Small intestine (tissue), 7 donors: Measurements from ENCODE around the gene P4HB. TPM values are rescaled to one million over a fixed set of nuclear protein-coding genes. Genes with fewer than 3 reads are reported as not detected.

Source experiments
- DNase-seq, 2 donors: peaks; one replicate each; pipeline versions ENCODE4 v3.0.0 to v3.0.0-alpha.2; 2013
- FAIRE-seq: peaks from 2 replicates; lab custom pipeline; 2012; peaks lifted over from hg19 to GRCh38; lab: Jason Lieb, UNC
- H3K27ac ChIP-seq, 3 donors: one replicate each; pipeline ENCODE4 v1.5.1; 2013; ENCODE audit warnings: low read length in 2 of 3, mild to moderate bottlenecking in 2 of 3, control low read depth in 1 of 3, inconsistent platforms in 1 of 3, low read depth in 1 of 3, moderate library complexity in 1 of 3
- H3K27me3 ChIP-seq, 3 donors: one replicate each; pipeline ENCODE4 v1.6.1; 2013; ENCODE audit warnings: low read length in 3 of 3, inconsistent platforms in 1 of 3; ENCODE audit not compliant: control insufficient read depth in 3 of 3, insufficient read depth in 3 of 3
- H3K36me3 ChIP-seq, 3 donors: one replicate each; pipeline ENCODE4 v1.6.1; 2013; ENCODE audit warnings: low read length in 3 of 3, inconsistent platforms in 1 of 3, low read depth in 1 of 3, mild to moderate bottlenecking in 1 of 3, moderate library complexity in 1 of 3; ENCODE audit not compliant: control insufficient read depth in 3 of 3, insufficient read depth in 2 of 3
- H3K4me1 ChIP-seq, 3 donors: one replicate each; pipeline ENCODE4 v1.6.1; 2013; ENCODE audit warnings: low read length in 2 of 3, inconsistent platforms in 1 of 3, low read depth in 1 of 3, mild to moderate bottlenecking in 1 of 3, moderate library complexity in 1 of 3; ENCODE audit not compliant: control insufficient read depth in 3 of 3, insufficient read depth in 2 of 3
- H3K4me3 ChIP-seq, 3 donors: one replicate each; pipeline ENCODE4 v1.5.1; 2013; ENCODE audit warnings: low read length in 3 of 3, control low read depth in 1 of 3, inconsistent platforms in 1 of 3, low read depth in 1 of 3, mild to moderate bottlenecking in 1 of 3, moderate library complexity in 1 of 3
- H3K9me3 ChIP-seq, 2 donors: one replicate each; pipeline ENCODE4 v1.6.1; 2013; ENCODE audit warnings: low read depth in 1 of 2, low read length in 1 of 2; ENCODE audit not compliant: control insufficient read depth in 2 of 2, insufficient read depth in 1 of 2
- WGBS, 3 donors: extraction: QIAGEN DNeasy Blood & Tissue Kit; methylation state at CpG; one replicate each; pipeline ENCODE4 v1.1.7; 2013; 5-methylcytosine and 5-hydroxymethylcytosine counted together
- polyA plus RNA-seq, 4 donors: library from polyadenylated mRNA; stranded (reverse) in 3 of 4; unstranded in 1 of 4; fragments of 200-250 nt in 3 of 4; fragments of 120-200 nt in 1 of 4; gene quantifications; one replicate each; pipeline versions ENCODE4 v1.2.1 to v1.2.3, GENCODE V29; 2013
- donor health status: healthy with polysubstance abuse.
- donor health status: control.
- donor health status: control.
- donor health status: Bipolar disorder and iron deficiency.
- donor health status: healthy.

The P4HB gene
- polyA plus RNA-seq, 4 donors: 792 to 1,191 (median 1,005) TPM

DNA sequence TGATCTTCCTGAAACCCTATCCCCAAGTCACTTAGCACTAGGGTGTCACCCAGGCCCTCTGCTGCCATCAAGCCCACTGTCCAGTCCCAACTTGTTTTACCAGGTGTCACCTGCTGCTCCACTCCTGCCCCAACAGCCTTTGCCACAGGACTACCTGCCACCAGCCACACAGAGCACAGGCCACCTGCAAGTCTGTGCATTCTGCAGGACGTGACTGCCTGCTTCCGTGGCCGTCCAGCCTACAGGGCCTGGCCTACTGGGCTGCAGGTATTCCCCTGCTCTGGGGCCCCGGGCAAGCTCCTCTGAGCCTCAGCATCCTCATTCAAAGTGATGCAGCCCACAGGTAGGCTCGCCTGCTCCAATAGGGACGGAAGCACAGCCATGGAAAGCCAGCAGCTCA lies 30.5 kb downstream of the P4HB start:
- Histone ChIP-seq H3K27me3 (no peaks in the 10 kb centered on the region), H3K36me3 (peaks cover 0 to 27% (median 0%) of the 10 kb centered on the region in 3 donors), H3K4me3 (no peak overlapping the region), H3K4me1 (peaks cover 0 to 26% (median 4%) of the 10 kb centered on the region in 3 donors), H3K9me3 (no peaks in the 10 kb centered on the region), H3K27ac (no peak overlapping the region)
- 88 to 94% (median 92%) methylated on average over 6 of the region's 6 CpGs for WGBS, 3 donors
- FAIRE-seq: no peak
- DNase-seq: no peak

DNA sequence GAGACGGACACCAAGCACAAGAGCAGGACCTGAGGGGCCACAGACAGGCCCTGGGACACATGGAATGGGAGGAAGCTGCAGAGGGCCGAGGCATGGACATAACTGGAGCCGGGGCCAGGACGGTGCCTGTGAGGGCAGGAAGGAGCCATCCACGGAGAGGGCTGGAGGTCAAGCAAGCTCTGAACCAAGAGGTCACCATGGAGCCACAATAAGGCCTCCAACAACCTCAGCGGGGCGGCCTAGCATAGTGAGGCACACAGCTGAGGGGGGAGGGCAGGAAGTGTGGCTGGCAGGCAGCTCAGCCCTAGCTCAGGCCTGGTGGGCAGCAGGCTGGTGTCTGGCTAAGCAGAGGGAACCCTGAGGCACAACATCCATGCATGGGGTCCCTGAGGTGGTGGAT lies 31.7 kb downstream of the P4HB start:
- WGBS, 3 donors: 82 to 88% (median 83%) methylated on average over 7 of the region's 7 CpGs
- Histone ChIP-seq H3K4me3 (no peak overlapping the region), H3K36me3 (peaks cover 0 to 34% (median 3%) of the 10 kb centered on the region in 3 donors), H3K9me3 (no peaks in the 10 kb centered on the region), H3K27ac (no peak overlapping the region), H3K27me3 (no peaks in the 10 kb centered on the region), H3K4me1 (peaks cover 0 to 22% (median 4%) of the 10 kb centered on the region in 3 donors)
- FAIRE-seq (no peak), DNase-seq (no peak)

DNA sequence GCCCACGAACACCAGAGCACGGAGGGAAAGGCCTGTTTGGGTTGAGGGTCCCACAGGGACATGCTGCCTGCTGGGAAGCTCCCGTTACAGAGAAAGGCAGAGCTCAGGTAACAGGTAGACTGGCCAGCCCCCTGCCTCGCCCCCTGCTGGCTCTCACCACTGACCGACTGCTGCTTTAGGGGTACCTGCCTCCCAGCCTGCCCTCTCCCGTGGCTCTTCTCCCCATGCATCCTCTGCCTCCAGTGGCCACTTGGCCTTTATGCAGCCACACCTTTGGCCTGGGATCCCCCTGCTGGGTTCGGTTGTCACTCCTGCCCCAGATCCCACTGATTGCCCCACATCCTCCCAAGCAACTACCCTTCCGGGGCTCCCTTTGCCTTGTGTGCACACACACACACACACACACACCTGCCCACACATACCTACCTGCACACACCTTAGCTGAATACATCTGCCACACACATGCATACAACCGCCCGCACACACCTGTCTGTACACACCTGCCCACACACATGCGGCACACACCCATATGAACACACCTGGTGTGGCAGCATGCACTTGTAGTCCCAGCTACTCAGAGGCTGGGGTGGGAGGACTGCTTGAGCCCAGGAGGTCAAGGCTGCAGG lies 34.4 kb downstream of the P4HB start:
- Histone ChIP-seq H3K27me3 (no peaks in the 10 kb centered on the region), H3K4me1 (peaks cover 0 to 27% (median 5%) of the 10 kb centered on the region in 3 donors), H3K27ac (no peak overlapping the region), H3K36me3 (peaks cover 0 to 52% (median 3%) of the 10 kb centered on the region in 3 donors), H3K9me3 (no peaks in the 10 kb centered on the region), H3K4me3 (no peak overlapping the region)
- FAIRE-seq (no peak), DNase-seq (no peak)
- 68 to 81% (median 76%) methylated on average over 11 of the region's 11 CpGs for WGBS, 3 donors

DNA sequence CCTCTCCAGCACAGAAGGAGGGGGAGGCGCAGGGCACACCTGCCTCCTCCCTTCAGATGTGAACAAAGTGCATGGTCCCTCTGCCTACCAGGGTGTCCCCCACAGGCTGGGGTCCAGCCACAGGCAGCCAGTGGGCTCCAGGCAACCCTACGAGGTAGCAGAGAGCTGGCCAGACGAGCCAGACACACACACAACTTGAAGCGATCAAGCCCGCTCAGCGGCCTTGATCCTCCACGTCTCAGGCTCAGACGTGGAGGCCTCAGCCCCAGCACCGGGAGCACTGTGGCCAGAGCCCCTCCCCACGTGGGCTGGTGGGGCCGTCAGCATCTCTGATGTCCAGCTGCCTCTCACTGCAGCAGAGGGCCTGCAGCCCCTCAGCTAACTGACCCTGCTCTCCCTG lies 35.7 kb downstream of the P4HB start:
- H3K27ac ChIP-seq: no peak overlapping the region
- FAIRE-seq: no peak
- DNase-seq: no peak
- no peak overlapping the region for H3K4me3 ChIP-seq
- H3K36me3 ChIP-seq: peaks cover 0 to 46% (median 3%) of the 10 kb centered on the region in 3 donors
- no peaks in the 10 kb centered on the region for H3K27me3 ChIP-seq
- no peaks in the 10 kb centered on the region for H3K9me3 ChIP-seq
- H3K4me1 ChIP-seq: peaks cover 0 to 27% (median 5%) of the 10 kb centered on the region in 3 donors
- WGBS, 3 donors: 85 to 93% (median 90%) methylated on average over 8 to 11 of the region's 11 CpGs

DNA sequence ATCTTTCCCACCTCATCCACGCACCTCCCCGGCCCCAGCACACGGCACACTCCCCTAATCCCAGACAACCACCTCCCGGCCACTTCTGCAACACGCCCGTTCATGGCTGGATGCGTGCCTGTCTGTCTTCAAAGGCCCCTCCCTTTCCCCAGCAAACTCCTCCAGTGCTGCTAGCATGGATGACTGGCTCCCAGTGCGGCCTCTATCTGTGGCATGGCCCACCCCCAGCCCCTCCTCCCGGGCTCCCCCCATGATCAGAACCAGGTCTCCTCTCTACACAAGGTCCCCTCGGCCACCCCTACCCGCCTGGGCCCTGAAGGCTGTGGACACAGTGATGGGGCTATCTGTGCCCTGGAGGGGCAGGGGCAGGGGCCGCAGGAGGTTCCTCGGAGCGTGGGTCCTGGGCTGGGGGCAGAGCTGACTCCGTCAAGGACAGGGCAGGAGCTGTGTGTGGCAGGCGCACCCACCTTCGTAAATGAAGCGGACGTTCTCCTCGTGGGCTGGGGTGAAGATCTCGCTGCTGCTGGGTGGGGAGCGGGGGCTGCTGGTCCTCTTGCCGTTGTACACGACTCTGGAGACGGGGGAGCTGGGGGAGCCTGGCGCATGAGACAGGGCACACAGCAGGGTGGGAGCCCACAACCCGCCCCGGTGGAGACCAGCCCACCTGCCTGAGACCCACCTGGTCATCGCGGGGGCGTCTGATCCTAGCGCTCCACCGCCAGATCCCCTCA lies 36.4 kb downstream of the P4HB start:
- no peak for DNase-seq
- no peaks in the 10 kb centered on the region for H3K27me3 ChIP-seq
- peaks cover 0 to 27% (median 5%) of the 10 kb centered on the region in 3 donors for H3K4me1 ChIP-seq
- WGBS, 3 donors: 89% methylated on average over 33 of the region's 33 CpGs
- H3K27ac ChIP-seq: no peak overlapping the region
- peaks cover 0 to 43% (median 3%) of the 10 kb centered on the region in 3 donors for H3K36me3 ChIP-seq
- no peaks in the 10 kb centered on the region for H3K9me3 ChIP-seq
- H3K4me3 ChIP-seq: no peak overlapping the region
- no peak for FAIRE-seq

DNA sequence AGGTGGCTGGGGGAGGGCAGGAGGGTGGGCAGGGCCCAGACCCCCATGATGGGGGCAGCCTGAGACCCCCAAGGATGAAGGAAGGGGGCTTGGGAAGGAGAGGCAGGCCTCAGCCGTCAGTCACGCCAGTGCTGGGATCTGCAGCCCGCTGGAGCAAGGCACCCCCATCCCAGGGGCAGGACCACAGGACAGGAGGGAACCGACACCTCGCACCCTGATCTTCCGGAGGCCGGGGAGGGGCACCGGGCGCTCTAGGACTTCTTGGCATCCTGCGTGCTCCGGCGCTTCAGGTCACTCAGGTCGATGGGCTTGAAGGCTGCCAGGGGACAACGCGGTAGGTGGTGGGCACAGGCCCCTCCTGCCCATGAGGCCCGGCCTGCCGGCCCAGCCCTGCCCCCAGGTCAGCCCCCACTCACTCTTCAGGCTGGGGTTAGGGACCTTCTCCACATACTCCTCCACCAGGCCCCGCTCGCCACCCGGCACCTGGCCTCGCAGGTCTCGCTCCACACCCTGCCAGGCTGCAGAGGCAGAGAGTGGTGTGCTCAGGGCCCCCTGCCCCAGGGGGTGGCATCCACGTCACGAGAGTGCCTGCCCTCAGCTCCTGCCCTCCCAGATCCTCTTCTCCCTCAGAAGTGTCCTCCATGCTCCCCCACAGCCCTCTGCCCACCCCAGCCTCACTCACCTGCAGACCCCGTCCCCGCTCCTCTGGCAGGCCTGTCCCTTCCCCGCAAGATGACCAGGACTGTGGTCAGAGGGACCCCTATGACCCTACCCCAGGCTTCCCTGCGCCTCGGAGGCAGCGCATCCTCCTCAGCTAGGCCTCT lies 37.1 kb downstream of the P4HB start:
- Histone ChIP-seq H3K4me1 (peaks cover 0 to 27% (median 5%) of the 10 kb centered on the region in 3 donors), H3K4me3 (no peak overlapping the region), H3K9me3 (no peaks in the 10 kb centered on the region), H3K27ac (no peak overlapping the region), H3K27me3 (no peaks in the 10 kb centered on the region), H3K36me3 (peaks cover 0 to 40% (median 3%) of the 10 kb centered on the region in 3 donors)
- 94 to 97% (median 95%) methylated on average over 22 to 30 of the region's 30 CpGs for WGBS, 3 donors
- no peak for FAIRE-seq
- no peak for DNase-seq

DNA sequence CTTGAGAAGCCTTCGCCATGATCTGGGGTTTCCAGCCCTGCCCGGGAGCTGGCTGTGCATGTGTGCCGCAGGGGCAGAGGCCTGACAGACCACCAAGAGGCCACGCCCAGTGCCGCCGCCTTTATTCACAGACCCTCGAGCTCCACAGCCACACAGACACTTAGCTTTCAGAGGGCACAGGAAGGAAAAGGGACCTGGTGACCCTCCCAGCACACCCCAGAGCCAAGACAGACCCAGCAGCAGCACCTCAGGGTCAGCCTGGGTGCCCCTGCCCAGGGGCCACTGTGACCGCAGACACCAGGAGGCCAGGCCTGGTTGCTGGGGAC lies 38.1 kb downstream of the P4HB start:
- Histone ChIP-seq H3K27me3 (no peaks in the 10 kb centered on the region), H3K36me3 (peaks cover 0 to 40% (median 3%) of the 10 kb centered on the region in 3 donors), H3K27ac (peak overlapping the region; percentile 74 to 99 (median 85)), H3K9me3 (no peaks in the 10 kb centered on the region), H3K4me1 (peaks cover 0 to 25% (median 5%) of the 10 kb centered on the region in 3 donors), H3K4me3 (no peak overlapping the region)
- FAIRE-seq: no peak
- WGBS, 3 donors: 73 to 83% (median 76%) methylated on average over 8 of the region's 8 CpGs
- DNase-seq: no peak

DNA sequence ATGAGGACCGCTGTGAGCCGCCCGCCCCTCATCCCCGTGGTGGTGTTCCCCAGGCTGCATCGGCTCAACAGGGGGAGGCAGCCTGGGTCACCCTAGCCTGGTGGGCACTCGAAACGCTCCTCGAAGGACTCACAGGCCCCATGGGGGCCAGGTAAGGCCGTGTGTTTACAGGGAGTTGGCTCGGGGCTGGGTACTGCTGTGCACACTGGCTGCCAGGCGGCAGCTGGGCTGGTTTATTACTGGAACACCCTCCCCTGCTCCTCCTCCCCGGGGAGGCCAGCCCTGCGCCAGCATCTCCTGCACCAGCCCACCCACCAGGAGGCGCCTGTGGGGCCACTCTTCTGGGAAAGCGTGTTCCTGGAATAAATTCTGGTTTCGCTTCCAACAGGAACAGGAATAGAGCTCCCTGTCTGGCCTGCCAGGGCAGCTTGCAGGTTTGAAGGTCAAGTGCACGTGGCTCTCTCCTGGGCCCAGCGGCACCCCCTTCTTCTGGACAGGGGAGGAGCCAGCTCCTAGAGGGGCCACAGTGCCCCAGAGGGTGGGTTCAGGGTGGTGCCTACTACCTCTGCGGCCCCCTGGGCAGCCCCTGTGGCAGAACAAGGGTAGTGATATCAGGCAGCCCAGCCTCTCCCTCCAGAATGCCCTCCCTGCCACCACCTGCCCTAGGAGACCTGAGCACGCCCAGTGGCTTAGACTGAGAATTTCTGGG lies 38.6 kb downstream of the P4HB start:
- Histone ChIP-seq H3K9me3 (no peaks in the 10 kb centered on the region), H3K36me3 (peaks cover 0 to 40% (median 3%) of the 10 kb centered on the region in 3 donors), H3K27ac (peak overlapping the region; percentile 74 to 99 (median 85)), H3K4me3 (no peak overlapping the region), H3K4me1 (peaks cover 0 to 25% (median 5%) of the 10 kb centered on the region in 3 donors), H3K27me3 (no peaks in the 10 kb centered on the region)
- no peak for FAIRE-seq
- 17 to 45% (median 34%) methylated on average over 17 to 20 of the region's 20 CpGs for WGBS, 3 donors
- DNase-seq: peak; percentile 96 to 98
